HCT116 (cell line): Measurements from ENCODE around the gene MAJIN. TPM values are rescaled to one million over a fixed set of nuclear protein-coding genes. Genes with fewer than 3 reads are reported as not detected.

Source experiments
- ATAC-seq: fragments of 200-7000 bp; cut with Tn5 transposase; 2 replicates; pipeline ENCODE4 v1.9.1; 2020; ENCODE audit warnings: mild to moderate bottlenecking, moderate library complexity
- BruUV-seq: library from RNA; stranded (reverse); fragments of 400-500 nt; replicated peaks from 2 replicates; lab custom pipeline; 2021; lab: Mats Ljungman, UMichigan
- CTCF ChIA-PET: fragments of 300-600 bp; sonication (Branson Sonifier 250); formaldehyde crosslinking; loops from one replicate; lab custom pipeline; 2021; ENCODE audit warnings: antibody characterized with exemption; lab: Charles Lee
- POLR2A ChIA-PET: fragments of 300-600, 350-600 bp; sonication (Branson Sonifier 250); formaldehyde crosslinking; loops from one replicate; lab custom pipeline; 2021; ENCODE audit warnings: antibody characterized with exemption; lab: Charles Lee
- RAD21 ChIA-PET, 2 experiments: fragments of 300-600 bp; sonication (Branson Sonifier 250); formaldehyde crosslinking; loops; one replicate each; lab custom pipeline; 2023; ENCODE audit warnings: low total read pairs in 2 of 2; ENCODE audit not compliant: uncharacterized antibody in 2 of 2, unreplicated experiment in 2 of 2, low non-redundant PET in 1 of 2; lab: Charles Lee
- DNase-seq: peaks from one replicate; pipeline ENCODE4 v3.0.0-alpha.2; 2010; ENCODE audit warnings: low read depth, low spot score
- H2AFZ ChIP-seq: fragments of 200-600 bp; shearing (Covaris generic), sonication (generic); 2 replicates; pipeline ENCODE4 v1.6.1; 2017; ENCODE audit warnings: low read depth, mixed run types, mixed read lengths, antibody characterized with exemption, low read length; ENCODE audit not compliant: poor library complexity, severe bottlenecking
- H3K27ac ChIP-seq: 2 replicates; pipeline ENCODE4 v1.5.1; 2012; ENCODE audit warnings: low read depth, low read length
- H3K27me3 ChIP-seq: fragments of 200-600 bp; sonication (generic); 2 replicates; pipeline ENCODE4 v1.6.1; 2016; ENCODE audit warnings: mixed run types, low read length, mixed read lengths; ENCODE audit not compliant: insufficient read depth
- H3K36me3 ChIP-seq, 2 experiments: fragments of 200-500 bp in 1 of 2; fragments of 200-600 bp in 1 of 2; sonication (Bioruptor generic) in 1 of 2; sonication (generic) in 1 of 2; 2 replicates each; pipeline versions ENCODE4 v1.5.1 to v1.6.1; 2014 to 2016; ENCODE audit warnings: low read length in 2 of 2, inconsistent platforms in 1 of 2, mixed read lengths in 1 of 2, mixed run types in 1 of 2; ENCODE audit not compliant: insufficient read depth in 2 of 2, control insufficient read depth in 1 of 2
- H3K4me1 ChIP-seq, 2 experiments: fragments of 200-600 bp in 1 of 2; sonication (generic) in 1 of 2; 2 replicates each; pipeline versions ENCODE4 v1.5.1 to v1.6.1; 2012 to 2017; ENCODE audit warnings: low read length in 2 of 2, inconsistent platforms in 1 of 2, mild to moderate bottlenecking in 1 of 2, mixed read lengths in 1 of 2, mixed run types in 1 of 2, moderate library complexity in 1 of 2; ENCODE audit not compliant: insufficient read depth in 2 of 2, control insufficient read depth in 1 of 2
- H3K4me2 ChIP-seq: fragments of 200-600 bp; sonication (generic); 2 replicates; pipeline ENCODE4 v1.6.1; 2017; ENCODE audit warnings: mixed run types, low read length, mixed read lengths
- H3K4me3 ChIP-seq, 2 experiments: fragments of 200-600 bp in 1 of 2; sonication (generic) in 1 of 2; replicated peaks in 1 of 2; 2 replicates each; pipeline ENCODE4 v1.5.1; 2011 to 2016; ENCODE audit warnings: low read length in 2 of 2, control low read depth in 1 of 2, low read depth in 1 of 2, mild to moderate bottlenecking in 1 of 2, mixed read lengths in 1 of 2, mixed run types in 1 of 2
- H3K79me2 ChIP-seq: fragments of 200-600 bp; sonication (generic); 2 replicates; pipeline ENCODE4 v1.6.1; 2017; ENCODE audit warnings: mild to moderate bottlenecking, mixed run types, low read length, moderate library complexity, mixed read lengths; ENCODE audit not compliant: insufficient read depth
- H3K9ac ChIP-seq: fragments of 200-600 bp; sonication (generic); 2 replicates; pipeline ENCODE4 v1.6.1; 2016; ENCODE audit warnings: low read length, mixed read lengths
- H3K9me2 ChIP-seq: fragments of 200-600 bp; sonication (generic), shearing (Covaris generic); 2 replicates; pipeline ENCODE4 v1.6.1; 2017; ENCODE audit warnings: mixed run types, mild to moderate bottlenecking, moderate library complexity; ENCODE audit not compliant: insufficient read depth
- H3K9me3 ChIP-seq, 2 experiments: fragments of 200-500 bp in 1 of 2; fragments of 200-600 bp in 1 of 2; sonication (Bioruptor generic) in 1 of 2; sonication (generic) in 1 of 2; 2 replicates each; pipeline ENCODE4 v1.6.1; 2014 to 2017; ENCODE audit warnings: low read length in 2 of 2, mixed read lengths in 2 of 2, inconsistent platforms in 1 of 2, low read depth in 1 of 2, mild to moderate bottlenecking in 1 of 2, mixed run types in 1 of 2, moderate library complexity in 1 of 2; ENCODE audit not compliant: control insufficient read depth in 1 of 2, insufficient read depth in 1 of 2
- H4K20me1 ChIP-seq: fragments of 200-600 bp; sonication (generic), shearing (Covaris generic); 2 replicates; pipeline ENCODE4 v1.6.1; 2017; ENCODE audit warnings: mixed run types, mild to moderate bottlenecking, moderate library complexity; ENCODE audit not compliant: insufficient read depth
- CBX3 ChIP-seq: IDR thresholded peaks from 2 replicates; pipeline ENCODE4 v1.6.1; 2012; ENCODE audit warnings: low read depth
- EZH2phosphoT487 ChIP-seq: fragments of 200-600 bp; IDR thresholded peaks from 2 replicates; pipeline ENCODE4 v1.6.1; 2018; ENCODE audit warnings: antibody characterized with exemption, borderline replicate concordance
- FOSL1 ChIP-seq: IDR thresholded peaks from 2 replicates; pipeline ENCODE4 v1.6.1; 2012; ENCODE audit warnings: low read depth
- RAD21 ChIP-seq: IDR thresholded peaks from 2 replicates; pipeline ENCODE4 v1.6.1; 2012; ENCODE audit warnings: low read depth, mild to moderate bottlenecking
- SRF ChIP-seq: IDR thresholded peaks from 2 replicates; pipeline ENCODE4 v1.6.1; 2012; ENCODE audit warnings: low read depth
- intact Hi-C: fragments of 100-400 bp; cut with micrococcal nuclease; formaldehyde crosslinking; loops from 2 replicates; pipeline ENCODE4 v1.10.0; 2022
- total RNA-seq: library from RNA; stranded (reverse); gene quantifications from one replicate; pipeline ENCODE4 v1.2.1, GENCODE V29; 2021; ENCODE audit not compliant: unreplicated experiment
- TF ChIP-seq, protein P1 (sequence below), 3 experiments: fragments of 200-600 bp in 1 of 3; sonication (generic) in 1 of 3; IDR thresholded peaks in 2 of 3; conservative IDR thresholded peaks in 1 of 3; 2 replicates each; pipeline ENCODE4 v1.5.1; 2012 to 2017; ENCODE audit warnings: low read depth in 2 of 3, low read length in 2 of 3, antibody characterized with exemption in 1 of 3, borderline replicate concordance in 1 of 3, control low read depth in 1 of 3, mild to moderate bottlenecking in 1 of 3, mixed read lengths in 1 of 3, mixed run types in 1 of 3, moderate library complexity in 1 of 3; ENCODE audit not compliant: insufficient read depth in 1 of 3
- TF ChIP-seq, protein P2 (sequence below): IDR thresholded peaks from 2 replicates; pipeline ENCODE4 v1.6.1; 2012
- TF ChIP-seq, protein P3 (sequence below): IDR thresholded peaks from 2 replicates; pipeline ENCODE4 v1.6.1; 2012; ENCODE audit warnings: low read depth

The MAJIN gene
- total RNA-seq, 1 experiment from 2014 or later = not detected

DNA sequence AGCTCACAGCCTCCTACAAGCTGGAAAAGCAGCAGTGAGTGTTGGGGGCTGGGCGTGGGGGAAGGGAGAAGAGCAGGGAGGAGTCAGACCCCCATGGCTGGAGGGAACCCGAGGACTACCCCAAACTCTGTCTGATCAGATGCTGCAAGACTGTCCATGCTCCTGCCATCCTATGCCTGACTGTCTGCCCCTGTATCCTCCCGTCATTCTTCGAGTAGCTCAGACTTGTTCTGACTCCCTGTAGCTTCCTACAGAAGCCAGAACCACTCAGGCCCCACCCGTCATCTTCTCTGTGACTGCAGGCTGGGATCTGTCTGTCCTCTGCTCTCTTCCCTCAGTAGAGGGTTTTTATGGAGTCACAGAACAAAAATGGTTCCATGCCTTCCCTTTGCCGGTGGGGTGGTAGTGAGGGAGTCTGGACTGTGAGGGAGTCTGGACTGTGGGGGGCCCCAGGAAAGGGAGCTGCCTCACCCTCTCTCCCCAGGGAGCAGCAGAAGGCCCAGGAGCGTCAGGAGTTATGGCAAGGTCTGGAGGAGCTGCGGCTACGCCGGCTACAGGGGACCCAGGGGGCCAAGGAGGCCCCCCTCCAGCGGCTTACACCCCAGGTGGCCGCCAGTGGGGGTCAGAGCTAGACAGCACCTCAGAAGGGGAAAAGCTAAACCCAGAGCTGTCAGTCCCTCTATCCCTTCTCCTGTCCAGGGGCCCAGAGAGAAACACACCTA is 38.5 kb downstream of the MAJIN start:
- ChIA-PET POLR2A (interaction anchor here (0.6 to 1.8 kb wide), 2 partner anchors 9 to 14 kb away, joined by 3 to 4 read pairs; partner anchors contain the start of gene PPP2R5B), RAD21 (no interaction called here), CTCF (no interaction called here)
- H3K79me2 ChIP-seq = no peaks in the 10 kb centered on the region
- H2AFZ ChIP-seq = no peak overlapping the region
- ATAC-seq (no peak), DNase-seq (no peak)
- H3K4me3 ChIP-seq = no peak overlapping the region
- H3K9me3 ChIP-seq = no peaks in the 10 kb centered on the region
- no peaks in the 10 kb centered on the region for H3K9me2 ChIP-seq
- intact Hi-C loops = no loop called here
- H3K27me3 ChIP-seq = no peaks in the 10 kb centered on the region
- no peak overlapping the region for H3K9ac ChIP-seq
- H3K4me2 ChIP-seq = no peak overlapping the region
- no peak overlapping the region for H3K27ac ChIP-seq
- peaks cover 0 to 3% of the 10 kb centered on the region in 2 experiments; a peak in 1 of 4 replicates for H3K36me3 ChIP-seq
- H4K20me1 ChIP-seq = no peaks in the 10 kb centered on the region
- no TSS peak for BruUV-seq
- H3K4me1 ChIP-seq = peaks cover 8 to 15% of the 10 kb centered on the region in 2 experiments; a peak in 3 of 4 replicates
- TF ChIP-seq, protein P1, sequence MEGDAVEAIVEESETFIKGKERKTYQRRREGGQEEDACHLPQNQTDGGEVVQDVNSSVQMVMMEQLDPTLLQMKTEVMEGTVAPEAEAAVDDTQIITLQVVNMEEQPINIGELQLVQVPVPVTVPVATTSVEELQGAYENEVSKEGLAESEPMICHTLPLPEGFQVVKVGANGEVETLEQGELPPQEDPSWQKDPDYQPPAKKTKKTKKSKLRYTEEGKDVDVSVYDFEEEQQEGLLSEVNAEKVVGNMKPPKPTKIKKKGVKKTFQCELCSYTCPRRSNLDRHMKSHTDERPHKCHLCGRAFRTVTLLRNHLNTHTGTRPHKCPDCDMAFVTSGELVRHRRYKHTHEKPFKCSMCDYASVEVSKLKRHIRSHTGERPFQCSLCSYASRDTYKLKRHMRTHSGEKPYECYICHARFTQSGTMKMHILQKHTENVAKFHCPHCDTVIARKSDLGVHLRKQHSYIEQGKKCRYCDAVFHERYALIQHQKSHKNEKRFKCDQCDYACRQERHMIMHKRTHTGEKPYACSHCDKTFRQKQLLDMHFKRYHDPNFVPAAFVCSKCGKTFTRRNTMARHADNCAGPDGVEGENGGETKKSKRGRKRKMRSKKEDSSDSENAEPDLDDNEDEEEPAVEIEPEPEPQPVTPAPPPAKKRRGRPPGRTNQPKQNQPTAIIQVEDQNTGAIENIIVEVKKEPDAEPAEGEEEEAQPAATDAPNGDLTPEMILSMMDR (IDR thresholded peaks at IDR 0.05 in 2 of 3, conservative IDR thresholded peaks at IDR 0.05 in 1 of 3; ENCODE audit: borderline replicate concordance in 1 of 3, insufficient read depth in 1 of 3, low read depth in 2 of 3, low read length in 2 of 3) = no peak
- TF ChIP-seq, protein P2, sequence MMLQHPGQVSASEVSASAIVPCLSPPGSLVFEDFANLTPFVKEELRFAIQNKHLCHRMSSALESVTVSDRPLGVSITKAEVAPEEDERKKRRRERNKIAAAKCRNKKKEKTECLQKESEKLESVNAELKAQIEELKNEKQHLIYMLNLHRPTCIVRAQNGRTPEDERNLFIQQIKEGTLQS = no peak
- TF ChIP-seq SRF (no peak), RAD21 (no peak), FOSL1 (no peak), CBX3 (no peak), EZH2phosphoT487 (no peak)
- TF ChIP-seq, protein P3, sequence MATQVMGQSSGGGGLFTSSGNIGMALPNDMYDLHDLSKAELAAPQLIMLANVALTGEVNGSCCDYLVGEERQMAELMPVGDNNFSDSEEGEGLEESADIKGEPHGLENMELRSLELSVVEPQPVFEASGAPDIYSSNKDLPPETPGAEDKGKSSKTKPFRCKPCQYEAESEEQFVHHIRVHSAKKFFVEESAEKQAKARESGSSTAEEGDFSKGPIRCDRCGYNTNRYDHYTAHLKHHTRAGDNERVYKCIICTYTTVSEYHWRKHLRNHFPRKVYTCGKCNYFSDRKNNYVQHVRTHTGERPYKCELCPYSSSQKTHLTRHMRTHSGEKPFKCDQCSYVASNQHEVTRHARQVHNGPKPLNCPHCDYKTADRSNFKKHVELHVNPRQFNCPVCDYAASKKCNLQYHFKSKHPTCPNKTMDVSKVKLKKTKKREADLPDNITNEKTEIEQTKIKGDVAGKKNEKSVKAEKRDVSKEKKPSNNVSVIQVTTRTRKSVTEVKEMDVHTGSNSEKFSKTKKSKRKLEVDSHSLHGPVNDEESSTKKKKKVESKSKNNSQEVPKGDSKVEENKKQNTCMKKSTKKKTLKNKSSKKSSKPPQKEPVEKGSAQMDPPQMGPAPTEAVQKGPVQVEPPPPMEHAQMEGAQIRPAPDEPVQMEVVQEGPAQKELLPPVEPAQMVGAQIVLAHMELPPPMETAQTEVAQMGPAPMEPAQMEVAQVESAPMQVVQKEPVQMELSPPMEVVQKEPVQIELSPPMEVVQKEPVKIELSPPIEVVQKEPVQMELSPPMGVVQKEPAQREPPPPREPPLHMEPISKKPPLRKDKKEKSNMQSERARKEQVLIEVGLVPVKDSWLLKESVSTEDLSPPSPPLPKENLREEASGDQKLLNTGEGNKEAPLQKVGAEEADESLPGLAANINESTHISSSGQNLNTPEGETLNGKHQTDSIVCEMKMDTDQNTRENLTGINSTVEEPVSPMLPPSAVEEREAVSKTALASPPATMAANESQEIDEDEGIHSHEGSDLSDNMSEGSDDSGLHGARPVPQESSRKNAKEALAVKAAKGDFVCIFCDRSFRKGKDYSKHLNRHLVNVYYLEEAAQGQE = no peak
